HG03135 (cell line): ENCODE results near the gene BCAS3.

ENCODE experiments used
- ATAC-seq: cut with Tn5 transposase; IDR thresholded peaks from one replicate; pipeline ENCODE4 v1.9.1; 2021; ENCODE audit warnings: mild to moderate bottlenecking, moderate library complexity; ENCODE audit not compliant: unreplicated experiment

Gene BCAS3

DNA sequence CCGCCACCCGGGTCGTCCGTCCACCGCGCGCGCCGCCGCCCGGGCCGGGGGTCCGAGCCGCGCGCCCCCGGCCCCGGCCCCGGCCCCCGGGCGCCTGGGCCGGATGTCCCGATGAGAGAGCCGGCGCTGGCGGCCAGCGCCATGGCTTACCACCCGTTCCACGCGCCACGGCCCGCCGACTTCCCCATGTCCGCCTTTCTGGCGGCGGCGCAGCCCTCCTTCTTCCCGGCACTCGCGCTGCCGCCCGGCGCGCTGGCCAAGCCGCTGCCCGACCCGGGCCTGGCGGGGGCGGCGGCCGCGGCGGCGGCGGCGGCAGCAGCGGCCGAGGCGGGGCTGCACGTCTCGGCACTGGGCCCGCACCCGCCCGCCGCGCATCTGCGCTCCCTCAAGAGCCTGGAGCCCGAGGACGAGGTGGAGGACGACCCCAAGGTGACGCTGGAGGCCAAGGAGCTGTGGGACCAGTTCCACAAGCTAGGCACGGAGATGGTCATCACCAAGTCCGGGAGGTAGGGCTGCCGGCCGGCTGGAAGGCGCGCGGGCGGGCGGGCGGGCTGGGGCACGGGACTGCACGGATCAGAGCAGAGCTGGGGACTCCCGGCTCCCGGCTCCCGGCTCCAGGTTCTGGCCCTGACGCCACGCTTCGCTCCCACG is 722.5 kb downstream of the BCAS3 start:
- no peak for ATAC-seq

DNA sequence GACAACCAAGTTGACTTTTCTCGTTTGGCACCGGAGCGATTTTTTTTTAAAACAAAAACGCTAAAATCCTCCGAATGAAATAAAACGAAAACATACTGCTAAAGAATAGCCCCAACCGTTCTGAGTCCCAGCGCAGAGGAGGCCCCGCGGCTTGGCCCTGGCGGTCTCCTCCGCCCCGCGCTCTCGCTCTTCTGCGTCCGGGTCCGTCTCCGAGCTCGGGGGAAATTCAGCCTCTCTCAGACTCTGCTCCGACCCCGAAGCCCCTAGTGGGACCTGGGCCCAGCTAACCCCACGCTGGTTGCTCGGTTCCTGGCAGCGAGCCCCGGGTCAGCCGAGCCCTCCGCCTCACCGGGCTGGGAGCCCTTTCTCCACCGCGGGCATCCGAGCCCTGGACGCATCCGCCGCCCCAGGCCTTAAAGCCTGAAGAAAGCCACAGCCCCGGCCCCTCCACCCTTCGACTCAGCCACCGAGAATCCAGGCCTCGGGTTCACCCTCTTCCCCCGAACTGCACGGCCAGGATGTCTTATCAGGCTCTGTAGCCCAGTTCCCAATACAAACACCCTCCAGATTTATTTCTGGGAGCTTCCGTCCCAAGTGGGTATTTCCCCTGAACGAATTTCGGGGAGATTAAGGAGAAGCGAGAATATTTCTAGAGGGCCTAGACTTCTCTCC is 723.2 kb downstream of the BCAS3 start:
- ATAC-seq = no peak

- ATAC-seq = no peak
These were observed 723.9 kb downstream of the BCAS3 start for GRCh38 chr17:61401389-61402072.

DNA sequence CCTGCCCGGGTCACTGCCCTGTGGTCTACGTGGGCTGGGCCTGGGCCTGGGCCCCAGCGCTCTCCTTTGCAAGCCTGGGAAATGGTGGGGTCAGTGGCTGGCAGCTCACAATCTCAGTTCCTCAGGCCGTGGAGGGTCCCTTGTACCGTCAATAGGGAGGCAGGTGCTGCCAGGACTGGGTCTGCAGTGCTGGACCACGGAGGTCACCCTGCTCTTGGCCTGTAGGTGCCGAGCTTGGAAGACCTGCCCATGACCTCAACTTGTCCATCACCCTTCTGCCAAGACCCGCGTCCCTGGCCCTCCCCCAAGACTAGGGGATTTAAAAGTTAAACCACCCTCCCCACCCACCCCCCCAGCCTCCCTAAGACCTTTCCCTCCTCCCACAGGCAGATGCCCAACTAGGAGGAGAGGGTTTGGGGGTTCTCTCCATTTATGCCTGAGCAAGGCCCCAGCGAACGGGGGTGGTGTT is 724.5 kb downstream of the BCAS3 start:
- ATAC-seq = no peak

DNA sequence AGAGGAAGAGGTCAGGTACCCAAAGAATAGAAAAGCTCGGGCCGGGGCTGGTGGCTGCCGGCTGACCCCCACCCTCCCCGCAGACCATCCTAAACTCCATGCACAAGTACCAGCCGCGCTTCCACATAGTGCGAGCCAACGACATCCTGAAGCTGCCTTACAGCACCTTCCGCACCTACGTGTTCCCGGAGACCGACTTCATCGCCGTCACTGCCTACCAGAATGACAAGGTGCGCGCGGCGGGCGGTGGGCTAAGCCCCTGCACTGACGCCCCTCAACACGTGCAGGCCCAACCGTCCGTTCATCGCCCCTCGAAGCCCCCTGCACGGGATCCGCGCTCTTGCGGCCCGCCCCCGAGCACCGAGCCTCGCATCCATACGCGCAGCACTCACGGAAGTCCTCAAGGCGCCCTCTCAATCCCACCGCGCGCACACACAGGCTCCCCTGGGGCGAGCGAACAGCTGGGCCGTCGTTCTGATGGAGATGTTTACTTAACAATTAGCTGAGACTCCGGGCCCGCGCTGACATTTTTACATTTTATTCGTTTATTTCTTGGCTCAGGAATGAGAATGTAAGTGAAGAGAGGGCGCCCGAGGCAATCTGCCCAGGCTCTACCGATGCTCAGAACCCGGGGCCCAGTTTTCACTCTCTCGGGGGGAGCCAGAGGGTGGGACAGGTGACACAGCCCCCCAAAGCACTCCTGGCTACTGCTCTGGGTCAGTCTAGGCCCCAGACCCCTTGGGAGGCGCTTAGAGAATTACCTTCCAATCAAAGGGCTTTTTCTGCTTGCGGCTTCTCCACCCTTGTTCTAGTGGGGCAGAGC is 725.5 kb downstream of the BCAS3 start:
- no peak for ATAC-seq

DNA sequence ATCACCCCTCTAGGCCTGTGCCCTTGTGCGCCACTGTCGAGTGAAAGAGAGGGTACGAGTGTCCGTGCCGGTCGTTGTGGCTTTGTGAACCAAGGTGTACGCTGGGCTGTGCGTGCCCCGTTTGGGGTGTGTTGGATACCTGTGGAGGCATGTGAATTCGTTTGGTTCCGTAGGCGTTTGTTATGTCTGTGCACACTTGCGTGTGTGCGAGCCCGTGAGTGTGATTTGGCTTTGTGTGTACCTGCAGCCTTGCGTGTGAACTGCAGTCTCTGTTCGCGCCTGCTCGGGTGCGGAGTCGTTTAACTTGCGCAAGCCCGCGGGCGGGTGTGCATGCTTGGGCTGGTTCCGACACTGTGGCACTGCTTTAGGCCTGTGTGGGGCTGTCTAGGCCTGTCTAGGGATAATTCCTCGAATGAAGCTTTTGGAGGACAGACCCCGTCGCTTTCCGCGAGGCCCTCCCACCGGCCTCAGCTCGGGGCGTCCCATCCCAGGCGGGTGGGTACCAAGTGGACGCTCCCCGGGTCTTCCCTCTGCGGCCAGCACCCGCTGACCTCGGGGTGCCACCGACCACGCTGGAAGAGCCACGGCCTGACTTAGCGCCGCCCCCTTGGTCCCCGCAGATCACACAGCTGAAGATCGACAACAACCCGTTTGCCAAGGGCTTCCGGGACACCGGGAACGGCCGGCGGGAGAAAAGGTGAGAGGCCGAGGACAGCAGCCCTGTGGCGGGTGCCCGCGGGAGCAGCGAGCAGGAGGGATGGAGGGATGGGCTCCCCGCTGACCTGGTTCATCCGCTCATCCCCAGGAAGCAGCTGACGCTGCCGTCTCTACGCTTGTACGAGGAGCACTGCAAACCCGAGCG is 726.4 kb downstream of the BCAS3 start:
- ATAC-seq = no peak

DNA sequence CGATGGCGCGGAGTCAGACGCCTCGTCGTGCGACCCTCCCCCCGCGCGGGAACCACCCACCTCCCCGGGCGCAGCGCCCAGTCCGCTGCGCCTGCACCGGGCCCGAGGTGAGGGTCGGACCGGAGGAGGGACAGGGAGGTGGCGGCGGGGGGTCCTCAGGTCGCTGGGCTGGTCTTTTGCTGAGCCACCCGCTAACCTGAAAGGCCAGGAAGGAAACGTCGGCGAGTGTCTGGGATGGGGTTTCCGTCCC is 726.9 kb downstream of the BCAS3 start:
- ATAC-seq = no peak

DNA sequence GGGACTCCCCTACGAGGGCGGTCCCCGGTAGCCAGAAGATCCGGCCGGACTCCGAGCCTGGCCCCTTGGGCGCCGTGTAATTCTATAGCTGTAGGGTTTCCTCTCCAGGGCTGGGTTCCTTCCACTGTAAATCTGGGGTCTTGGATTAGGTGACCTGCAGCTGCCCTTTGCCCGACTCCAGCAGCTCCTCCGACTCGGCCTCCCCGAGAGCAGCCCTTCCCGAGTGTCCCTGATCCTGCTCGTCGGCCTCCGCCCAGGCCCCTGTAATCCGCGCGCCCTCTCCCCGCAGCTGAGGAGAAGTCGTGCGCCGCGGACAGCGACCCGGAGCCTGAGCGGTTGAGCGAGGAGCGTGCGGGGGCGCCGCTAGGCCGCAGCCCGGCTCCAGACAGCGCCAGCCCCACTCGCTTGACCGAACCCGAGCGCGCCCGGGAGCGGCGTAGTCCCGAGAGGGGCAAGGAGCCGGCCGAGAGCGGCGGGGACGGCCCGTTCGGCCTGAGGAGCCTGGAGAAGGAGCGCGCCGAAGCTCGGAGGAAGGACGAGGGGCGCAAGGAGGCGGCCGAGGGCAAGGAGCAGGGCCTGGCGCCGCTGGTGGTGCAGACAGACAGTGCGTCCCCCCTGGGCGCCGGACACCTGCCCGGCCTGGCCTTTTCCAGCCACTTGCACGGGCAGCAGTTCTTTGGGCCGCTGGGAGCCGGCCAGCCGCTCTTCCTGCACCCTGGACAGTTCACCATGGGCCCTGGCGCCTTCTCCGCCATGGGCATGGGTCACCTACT is 727.4 kb downstream of the BCAS3 start:
- ATAC-seq = no peak

DNA sequence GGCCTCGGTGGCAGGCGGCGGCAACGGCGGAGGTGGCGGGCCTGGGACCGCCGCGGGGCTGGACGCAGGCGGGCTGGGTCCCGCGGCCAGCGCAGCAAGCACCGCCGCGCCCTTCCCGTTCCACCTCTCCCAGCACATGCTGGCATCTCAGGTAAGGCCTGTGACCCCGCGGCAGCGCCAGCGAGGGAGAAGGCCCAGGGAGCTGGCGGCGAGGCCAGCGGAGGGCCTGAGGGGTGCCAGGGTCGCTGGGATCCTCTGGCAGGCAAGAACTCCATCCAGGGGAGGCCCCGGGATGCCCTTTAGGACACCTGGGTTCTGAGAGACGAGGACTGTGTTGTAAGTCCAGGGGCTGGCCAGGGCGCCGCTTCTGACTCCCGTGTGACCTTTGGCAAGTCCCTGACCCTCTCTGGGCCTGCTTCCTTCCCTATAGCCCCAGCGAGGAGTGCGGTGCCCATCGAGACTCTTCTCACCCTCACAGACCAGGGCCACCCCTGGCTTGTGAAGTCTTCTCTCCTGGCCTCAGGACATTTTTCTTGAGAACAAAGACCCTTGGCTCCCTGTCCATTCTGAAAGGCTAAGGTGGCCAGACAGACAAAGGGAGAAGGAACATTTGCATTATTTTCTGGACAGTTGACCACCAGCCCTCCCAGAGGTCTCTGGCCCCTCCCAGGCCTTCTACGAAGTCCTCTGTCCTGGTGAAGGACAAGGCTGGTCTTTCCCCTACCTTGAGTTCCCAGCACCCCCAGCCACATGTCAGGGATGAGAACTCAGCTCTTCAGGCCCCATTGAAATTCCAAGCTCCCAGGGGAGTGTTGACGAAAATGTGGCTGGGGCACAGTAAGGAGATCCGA is 728.3 kb downstream of the BCAS3 start:
- ATAC-seq = no peak

- ATAC-seq = no peak
These were observed 728.8 kb downstream of the BCAS3 start for GRCh38 chr17:61406537-61406845.

DNA sequence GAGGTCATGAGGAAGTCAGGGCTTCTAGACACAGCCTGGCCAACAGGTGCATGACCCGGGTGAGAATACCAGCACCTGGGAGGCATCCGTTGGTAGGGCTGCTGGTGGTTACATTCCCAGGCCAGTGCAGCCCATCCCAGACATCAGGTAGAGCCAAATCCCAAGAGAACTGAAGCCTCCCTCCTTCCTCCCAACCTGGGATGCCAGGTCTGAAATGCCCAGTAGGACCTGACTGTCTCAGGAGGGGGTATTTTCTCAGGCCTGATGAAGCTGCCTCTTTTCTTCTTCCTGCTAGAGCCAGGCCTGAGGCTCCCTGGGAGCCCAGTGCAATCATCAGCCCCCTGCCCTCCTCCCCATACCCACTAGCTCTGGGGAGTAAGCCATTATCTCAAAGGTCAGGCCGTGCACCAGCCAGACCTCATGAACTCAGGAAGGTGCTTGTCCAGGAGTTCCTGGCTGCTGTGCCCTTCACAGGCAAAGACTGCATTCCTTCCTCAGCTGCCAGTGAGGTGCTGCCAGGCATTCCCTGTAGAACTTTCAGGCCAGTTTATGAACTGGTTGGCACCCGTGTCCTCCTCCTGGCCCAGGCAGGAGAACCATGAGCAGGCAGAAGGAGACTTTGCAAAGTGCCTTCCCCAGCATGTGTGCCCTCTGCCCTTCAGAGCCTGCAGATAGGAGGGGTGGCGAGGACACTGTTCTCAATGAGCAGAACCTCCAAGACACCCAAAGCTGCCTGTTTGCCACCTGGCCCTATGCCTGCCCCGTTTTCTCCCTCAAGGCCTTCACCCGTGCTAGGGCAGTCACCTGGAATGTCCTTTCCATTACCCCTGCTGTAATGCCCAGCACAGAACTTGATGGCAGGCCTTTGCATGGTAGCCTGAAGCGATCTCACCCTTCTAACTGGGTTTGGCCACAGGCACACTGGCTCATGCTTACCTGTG is 729.6 kb downstream of the BCAS3 start:
- ATAC-seq = no peak

DNA sequence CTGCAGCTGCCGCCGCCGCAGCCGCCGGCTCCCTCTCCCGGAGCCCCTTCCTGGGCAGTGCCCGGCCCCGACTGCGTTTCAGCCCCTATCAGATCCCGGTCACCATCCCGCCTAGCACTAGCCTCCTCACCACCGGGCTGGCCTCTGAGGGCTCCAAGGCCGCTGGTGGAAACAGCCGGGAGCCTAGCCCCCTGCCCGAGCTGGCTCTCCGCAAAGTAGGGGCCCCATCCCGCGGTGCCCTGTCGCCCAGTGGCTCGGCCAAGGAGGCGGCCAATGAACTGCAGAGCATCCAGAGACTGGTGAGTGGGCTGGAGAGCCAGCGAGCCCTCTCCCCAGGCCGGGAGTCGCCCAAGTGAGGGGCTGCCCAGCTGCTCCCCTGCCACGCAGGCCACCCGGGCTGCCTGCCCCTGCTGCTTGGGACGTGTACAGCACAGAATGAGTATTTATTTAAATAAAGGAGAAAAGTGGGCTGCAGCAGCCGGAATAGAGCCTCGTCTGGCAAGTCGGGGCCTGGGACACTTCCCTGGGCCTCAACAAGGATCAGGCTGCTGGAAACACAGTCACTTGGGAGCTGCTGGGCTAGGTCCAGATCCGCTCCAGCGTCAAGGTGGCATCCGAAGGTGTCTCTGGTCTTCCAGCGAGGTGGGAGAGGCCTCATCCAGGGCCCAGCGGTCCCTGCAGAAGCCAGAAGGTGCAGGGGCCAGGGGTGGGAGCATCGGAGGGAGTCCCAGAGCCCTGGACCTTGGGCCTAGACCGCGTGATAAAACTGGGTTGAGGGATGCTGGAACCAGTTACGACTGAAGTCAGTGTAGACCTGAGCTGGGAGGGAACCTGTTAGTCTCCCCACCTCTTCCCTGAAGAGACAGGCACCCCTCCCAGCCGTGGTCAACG is 730.7 kb downstream of the BCAS3 start:
- no peak for ATAC-seq

DNA sequence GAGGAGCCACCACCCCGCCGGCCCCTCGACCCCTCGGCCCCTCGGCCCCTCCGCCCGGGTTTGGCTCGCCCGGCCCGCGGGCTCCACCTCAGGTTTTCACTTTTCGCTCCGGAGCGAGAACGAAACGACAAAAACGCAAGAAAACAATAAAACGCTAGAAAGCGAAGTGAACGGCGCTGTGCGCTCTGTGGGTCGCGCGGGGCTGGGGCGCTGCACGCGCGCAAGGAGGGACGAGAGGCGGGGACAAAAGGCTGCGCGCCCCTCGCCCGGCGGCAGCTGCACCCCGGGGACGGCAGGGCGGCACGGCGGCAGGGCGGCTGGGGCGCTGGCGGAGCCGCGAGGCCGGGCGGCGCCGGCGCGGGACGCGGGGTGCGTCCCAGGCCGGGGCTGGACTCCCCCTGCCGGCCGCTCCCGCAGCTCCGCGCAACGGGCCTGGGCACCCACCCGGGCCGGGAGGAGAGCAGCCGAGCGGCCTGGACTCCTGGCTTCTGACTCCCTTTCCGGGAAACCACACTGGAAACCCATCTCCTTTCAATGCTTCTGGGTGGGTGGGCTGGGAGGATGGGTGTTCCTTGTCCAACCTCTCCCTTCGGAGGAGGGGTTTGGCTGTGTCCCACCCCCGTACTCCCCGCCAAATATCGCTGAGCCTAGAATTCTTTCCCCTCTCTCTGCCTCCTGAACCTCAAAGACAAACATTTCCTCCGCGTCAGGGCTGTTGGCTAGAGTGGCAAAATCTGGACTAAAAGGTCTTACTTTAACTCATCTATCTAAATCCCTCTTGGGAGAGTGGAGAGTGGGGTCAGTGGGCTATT is 731.9 kb downstream of the BCAS3 start:
- ATAC-seq = no peak

GRCh38 chr17:61410141-61411010 is 732.7 kb downstream of the BCAS3 start:
- no peak for ATAC-seq

DNA sequence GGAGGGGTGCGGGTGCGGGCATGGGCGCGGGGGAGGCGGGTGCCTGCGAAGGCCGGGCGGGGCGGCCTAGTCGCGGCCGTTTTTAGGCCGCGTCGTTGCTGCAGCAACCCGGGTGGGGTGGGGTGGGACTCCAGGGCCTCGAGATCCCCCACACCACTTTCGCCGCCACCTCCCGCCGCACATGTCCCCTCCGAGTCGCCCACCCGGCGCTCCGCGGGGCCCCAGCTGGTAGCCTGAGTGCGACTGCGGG is 733.3 kb downstream of the BCAS3 start:
- no peak for ATAC-seq
